KMS-11 (cell line): ENCODE results near the gene MRPS18A.

Experiments used
- H2AFZ ChIP-seq: fragments of 200-600 bp; sonication (generic); 2 replicates; pipeline ENCODE4 v1.6.1; 2016; ENCODE audit warnings: antibody characterized with exemption, mixed run types, low read depth
- H3K27ac ChIP-seq: fragments of 200-600 bp; sonication (generic); 2 replicates; pipeline ENCODE4 v1.6.1; 2016; ENCODE audit warnings: mild to moderate bottlenecking, mixed run types
- H3K27me3 ChIP-seq: fragments of 200-600 bp; sonication (generic); 2 replicates; pipeline ENCODE4 v1.6.1; 2017; ENCODE audit warnings: mild to moderate bottlenecking, low read depth, mixed run types, moderate library complexity; ENCODE audit not compliant: insufficient read depth
- H3K36me3 ChIP-seq: fragments of 200-600 bp; sonication (generic); 2 replicates; pipeline ENCODE4 v1.6.1; 2017; ENCODE audit warnings: mild to moderate bottlenecking, mixed run types; ENCODE audit not compliant: insufficient read depth
- H3K4me1 ChIP-seq: fragments of 200-600 bp; sonication (generic); 2 replicates; pipeline ENCODE4 v1.6.1; 2016; ENCODE audit warnings: mild to moderate bottlenecking, low read depth, mixed run types; ENCODE audit not compliant: poor library complexity, severe bottlenecking
- H3K4me2 ChIP-seq: fragments of 200-600 bp; sonication (generic); 2 replicates; pipeline ENCODE4 v1.7.0; 2016; ENCODE audit warnings: mild to moderate bottlenecking, mixed run types
- H3K4me3 ChIP-seq: fragments of 200-600 bp; sonication (generic); IDR thresholded peaks from 2 replicates; pipeline ENCODE4 v1.6.1; 2017; ENCODE audit warnings: low read depth, low read length, mixed read lengths; ENCODE audit not compliant: insufficient read depth
- H3K79me2 ChIP-seq: fragments of 200-600 bp; sonication (generic); 2 replicates; pipeline ENCODE4 v1.6.1; 2016; ENCODE audit warnings: low read depth, mixed run types; ENCODE audit not compliant: insufficient read depth
- H3K9ac ChIP-seq: fragments of 200-600 bp; sonication (generic); 2 replicates; pipeline ENCODE4 v1.6.1; 2016; ENCODE audit warnings: mild to moderate bottlenecking, mixed run types
- H4K20me1 ChIP-seq: fragments of 200-600 bp; sonication (generic); 2 replicates; pipeline ENCODE4 v1.6.1; 2016; ENCODE audit warnings: mild to moderate bottlenecking, mixed run types; ENCODE audit not compliant: insufficient read depth
- CTCF ChIP-seq: fragments of 200-600 bp; sonication (generic); conservative IDR thresholded peaks from 2 replicates; pipeline ENCODE4 v1.6.1; 2017; ENCODE audit warnings: low read depth, mild to moderate bottlenecking, antibody characterized with exemption, low read length, moderate library complexity, mixed read lengths

The MRPS18A gene

GRCh38 chr6:43707767-43708166, 20.2 kb upstream of the MRPS18A start:
- Histone ChIP-seq H4K20me1 (no peaks in the 10 kb centered on the region), H3K4me1 (peaks cover 73% of the 10 kb centered on the region), H2AFZ (no peak overlapping the region), H3K9ac (no peak overlapping the region), H3K79me2 (no peaks in the 10 kb centered on the region), H3K27me3 (no peaks in the 10 kb centered on the region), H3K36me3 (no peaks in the 10 kb centered on the region), H3K4me3 (no peak overlapping the region), H3K4me2 (peak overlapping the region; percentile 10; the same call in 1 of the 2 replicates), H3K27ac (no peak overlapping the region)
- TF ChIP-seq CTCF: no peak

- Histone ChIP-seq H3K4me1 (peaks cover 73% of the 10 kb centered on the region), H3K79me2 (no peaks in the 10 kb centered on the region), H2AFZ (no peak overlapping the region), H3K9ac (no peak overlapping the region), H3K4me3 (no peak overlapping the region), H3K27ac (no peak overlapping the region; the same call in 1 of the 2 replicates), H3K36me3 (no peaks in the 10 kb centered on the region), H4K20me1 (no peaks in the 10 kb centered on the region), H3K4me2 (peak overlapping the region; percentile 10; the same call in 1 of the 2 replicates), H3K27me3 (no peaks in the 10 kb centered on the region)
- TF ChIP-seq CTCF: no peak
Measured at GRCh38 chr6:43707269-43707668, 19.7 kb upstream of the MRPS18A start.

- H3K4me1 ChIP-seq: peaks cover 73% of the 10 kb centered on the region
- H3K4me2 ChIP-seq: peak overlapping the region; percentile 77; the same call in 1 of the 2 replicates
Measured at GRCh38 chr6:43706788-43707187, 19.2 kb upstream of the MRPS18A start.

GRCh38 chr6:43705996-43706395, 18.4 kb upstream of the MRPS18A start:
- Histone ChIP-seq H3K79me2 (no peaks in the 10 kb centered on the region), H3K27me3 (no peaks in the 10 kb centered on the region), H3K36me3 (no peaks in the 10 kb centered on the region), H2AFZ (no peak overlapping the region), H3K27ac (peak overlapping the region; percentile 77; the same call in 1 of the 2 replicates), H3K4me1 (peaks cover 73% of the 10 kb centered on the region), H3K4me2 (peak overlapping the region; percentile 77), H4K20me1 (no peaks in the 10 kb centered on the region), H3K9ac (no peak overlapping the region; the same call in 1 of the 2 replicates), H3K4me3 (no peak overlapping the region)
- TF ChIP-seq CTCF: no peak

More at GRCh38 chr6:43706788-43707187, 19.2 kb upstream of the MRPS18A start:
- Histone ChIP-seq H3K4me3 (no peak overlapping the region), H3K9ac (peak overlapping the region; percentile 9; the same call in 1 of the 2 replicates), H3K79me2 (no peaks in the 10 kb centered on the region), H3K27me3 (no peaks in the 10 kb centered on the region), H4K20me1 (no peaks in the 10 kb centered on the region), H3K27ac (peak overlapping the region; percentile 77; the same call in 1 of the 2 replicates), H2AFZ (no peak overlapping the region; the same call in 1 of the 2 replicates), H3K36me3 (no peaks in the 10 kb centered on the region)
- no peak for TF ChIP-seq CTCF
